SU-DHL-6 (cell line): ENCODE results near the gene CEACAM18.
"Not testable (repeated sequence)": the region's sequence is repeated elsewhere in the genome, so short reads cannot be mapped to it uniquely, and the experiment has no call there.

Experiments
- H2AFZ ChIP-seq: fragments of 200-600 bp; sonication (generic); 2 replicates; pipeline ENCODE4 v1.6.1; 2014; ENCODE audit warnings: low read depth, mild to moderate bottlenecking, moderate library complexity, mixed read lengths, antibody characterized with exemption, low read length; ENCODE audit not compliant: severe bottlenecking
- H3F3A ChIP-seq: fragments of 200-600 bp; shearing (Covaris generic); 2 replicates; pipeline ENCODE4 v1.6.0; 2016; ENCODE audit warnings: antibody characterized with exemption, mild to moderate bottlenecking; ENCODE audit not compliant: insufficient read depth
- H3K27ac ChIP-seq: fragments of 200-600 bp; sonication (generic); 2 replicates; pipeline ENCODE4 v1.5.1; 2016; ENCODE audit warnings: low read depth, mild to moderate bottlenecking, low read length, moderate library complexity, mixed read lengths
- H3K27me3 ChIP-seq: fragments of 200-600 bp; sonication (generic), shearing (Covaris generic); 2 replicates; pipeline ENCODE4 v1.6.0; 2014; ENCODE audit warnings: mild to moderate bottlenecking, low read length
- H3K36me3 ChIP-seq: fragments of 200-600 bp; sonication (generic); 2 replicates; pipeline ENCODE4 v1.6.1; 2014; ENCODE audit warnings: mild to moderate bottlenecking, low read length, mixed read lengths
- H3K4me2 ChIP-seq: fragments of 300-600, 200-600 bp; shearing (Covaris generic), sonication (generic); 2 replicates; pipeline ENCODE4 v1.6.0; 2014; ENCODE audit warnings: low read length, low read depth, mild to moderate bottlenecking; ENCODE audit not compliant: poor library complexity, severe bottlenecking
- H3K4me3 ChIP-seq: fragments of 200-600 bp; sonication (generic); 2 replicates; pipeline ENCODE4 v1.5.1; 2014; ENCODE audit warnings: antibody characterized with exemption, low read length, mild to moderate bottlenecking, mixed read lengths; ENCODE audit not compliant: insufficient read depth, poor library complexity, severe bottlenecking
- H3K79me2 ChIP-seq: fragments of 200-600 bp; sonication (generic); 2 replicates; pipeline ENCODE4 v1.6.1; 2014; ENCODE audit warnings: mild to moderate bottlenecking, low read length, moderate library complexity; ENCODE audit not compliant: insufficient read depth
- H3K9ac ChIP-seq: fragments of 200-600 bp; sonication (generic); 2 replicates; pipeline ENCODE4 v1.7.0; 2014; ENCODE audit warnings: mild to moderate bottlenecking, low read length
- H3K9me2 ChIP-seq: fragments of 200-600 bp; sonication (generic); replicated peaks from 2 replicates; pipeline ENCODE4 v1.6.1; 2014; ENCODE audit warnings: low read length; ENCODE audit not compliant: insufficient read depth
- H3K9me3 ChIP-seq: fragments of 200-600 bp; sonication (generic); 2 replicates; pipeline ENCODE4 v1.6.1; 2014; ENCODE audit warnings: low read length, mixed read lengths; ENCODE audit not compliant: insufficient read depth
- H4K20me1 ChIP-seq: fragments of 200-600 bp; sonication (generic); 2 replicates; pipeline ENCODE4 v1.6.1; 2014; ENCODE audit warnings: low read depth, mild to moderate bottlenecking, antibody characterized with exemption, low read length, moderate library complexity, mixed read lengths
- CTCF ChIP-seq: fragments of 200-600 bp; sonication (generic); IDR thresholded peaks from one replicate; pipeline ENCODE4 v1.5.1; 2017; ENCODE audit warnings: antibody characterized with exemption, mild to moderate bottlenecking, low read length, moderate library complexity; ENCODE audit not compliant: insufficient read depth, poor library complexity, severe bottlenecking
- EZH2phosphoT487 ChIP-seq: fragments of 200-600 bp; sonication (generic), shearing (Covaris generic); conservative IDR thresholded peaks from 2 replicates; pipeline ENCODE4 v1.6.1; 2018; ENCODE audit warnings: mild to moderate bottlenecking, antibody characterized with exemption, low read length, moderate library complexity, mixed read lengths

CEACAM18 gene

DNA sequence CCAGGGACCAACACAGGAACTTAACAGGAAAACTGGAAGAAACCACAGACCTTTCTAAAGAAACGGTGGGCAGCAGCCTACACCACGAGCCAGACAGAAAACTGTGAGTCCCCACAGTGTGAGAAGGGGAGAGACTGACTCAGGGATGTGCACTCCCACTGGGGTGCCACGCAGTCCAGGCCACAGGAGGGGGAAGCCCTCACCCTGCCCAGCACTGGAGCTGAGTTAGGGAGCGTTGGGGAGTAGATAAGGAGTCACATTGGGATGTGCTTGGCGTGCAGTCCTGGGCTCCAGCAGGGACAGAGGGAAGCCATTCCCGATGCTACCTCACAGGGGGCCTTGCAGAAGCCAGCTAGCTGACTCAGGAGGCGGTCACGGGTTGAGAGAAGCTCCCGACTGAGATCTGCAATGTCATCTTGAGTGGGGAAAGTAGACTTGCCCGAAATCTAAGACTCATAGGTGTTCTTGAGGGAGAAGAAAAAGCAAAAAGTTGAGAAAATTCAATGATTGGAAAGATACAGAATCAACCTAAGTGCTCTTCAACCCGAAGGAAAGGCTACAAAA is 37.4 kb upstream of the CEACAM18 start:
- TF ChIP-seq CTCF (no peak), EZH2phosphoT487 (no peak)
- H3K4me3 ChIP-seq = no peak overlapping the region
- H3K4me2 ChIP-seq = no peak overlapping the region
- no peak overlapping the region for H2AFZ ChIP-seq
- no peak overlapping the region for H3K27ac ChIP-seq
- no peaks in the 10 kb centered on the region for H3K9me3 ChIP-seq
- no peaks in the 10 kb centered on the region for H3K79me2 ChIP-seq
- H3K9me2 ChIP-seq = no peaks in the 10 kb centered on the region
- no peaks in the 10 kb centered on the region for H3K27me3 ChIP-seq
- no peaks in the 10 kb centered on the region for H3K36me3 ChIP-seq
- no peak overlapping the region for H3K9ac ChIP-seq
- H3F3A ChIP-seq = peaks cover 4% of the 10 kb centered on the region; the same call in 1 of the 2 replicates
- H4K20me1 ChIP-seq = no peaks in the 10 kb centered on the region

DNA sequence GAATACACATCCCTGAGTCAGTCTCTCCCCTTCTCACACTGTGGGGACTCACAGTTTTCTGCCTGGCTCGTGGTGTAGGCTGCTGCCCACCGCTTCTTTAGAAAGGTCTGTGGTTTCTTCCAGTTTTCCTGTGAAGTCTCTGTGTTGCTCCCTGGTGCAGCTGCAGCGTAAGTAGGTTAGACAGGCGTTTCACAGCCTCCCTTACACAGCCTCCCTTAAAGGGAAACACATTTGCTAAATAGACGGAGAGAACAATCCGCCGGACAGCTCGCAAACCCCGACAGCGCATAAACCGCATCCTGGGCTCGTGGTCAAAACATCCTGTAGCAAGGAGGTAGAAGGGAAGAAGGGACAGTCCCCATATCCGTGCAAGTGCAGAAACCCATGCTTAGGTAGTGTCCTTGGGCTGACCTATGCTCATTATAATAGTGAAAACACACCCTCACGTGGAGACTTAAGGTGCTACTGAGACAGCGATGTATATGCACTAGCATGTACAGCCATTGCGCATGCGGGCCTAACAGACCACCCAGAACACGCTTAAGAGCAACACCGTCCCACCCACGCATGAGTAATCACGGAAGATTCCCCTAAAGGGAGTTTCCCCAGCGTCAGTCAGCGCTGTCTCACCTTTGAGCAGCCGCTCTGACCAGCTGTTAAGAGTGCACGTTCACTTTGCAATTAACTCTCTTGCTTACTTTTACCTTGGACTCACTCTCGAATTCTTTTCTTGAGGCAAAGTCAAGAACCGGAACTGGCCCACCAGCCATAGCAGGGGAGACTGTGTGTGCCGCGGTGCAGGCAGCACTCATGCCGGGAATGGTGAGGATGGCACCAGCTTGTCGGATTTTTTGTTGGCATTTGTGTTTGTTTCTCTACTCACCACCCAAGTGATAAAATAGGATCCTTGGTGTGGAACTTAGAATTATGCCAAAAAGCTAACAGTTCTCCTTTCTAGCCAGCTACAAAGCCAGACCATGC is 36.6 kb upstream of the CEACAM18 start:
- H3F3A ChIP-seq = peaks cover 4% of the 10 kb centered on the region; the same call in 1 of the 2 replicates
- H3K27ac ChIP-seq = no peak overlapping the region
- H3K27me3 ChIP-seq = no peaks in the 10 kb centered on the region
- no peaks in the 10 kb centered on the region for H3K9me2 ChIP-seq
- no peak overlapping the region for H2AFZ ChIP-seq
- no peaks in the 10 kb centered on the region for H3K79me2 ChIP-seq
- H3K9me3 ChIP-seq = no peaks in the 10 kb centered on the region
- no peak for TF ChIP-seq CTCF
- no peak for TF ChIP-seq EZH2phosphoT487
- peak overlapping the region; percentile 49 for H3K4me2 ChIP-seq
- peak overlapping the region; percentile 25 for H3K4me3 ChIP-seq
- H4K20me1 ChIP-seq = no peaks in the 10 kb centered on the region
- peak overlapping the region; percentile 13; the same call in 1 of the 2 replicates for H3K9ac ChIP-seq
- no peaks in the 10 kb centered on the region for H3K36me3 ChIP-seq

GRCh38 chr19:51447510-51447909 is 30.8 kb upstream of the CEACAM18 start:
- H3K36me3 ChIP-seq, H3F3A ChIP-seq, H3K4me3 ChIP-seq, H2AFZ ChIP-seq, H3K27me3 ChIP-seq, H4K20me1 ChIP-seq, H3K9ac ChIP-seq, H3K4me2 ChIP-seq, H3K9me2 ChIP-seq, H3K9me3 ChIP-seq, H3K79me2 ChIP-seq, H3K27ac ChIP-seq: not testable (repeated sequence)

DNA sequence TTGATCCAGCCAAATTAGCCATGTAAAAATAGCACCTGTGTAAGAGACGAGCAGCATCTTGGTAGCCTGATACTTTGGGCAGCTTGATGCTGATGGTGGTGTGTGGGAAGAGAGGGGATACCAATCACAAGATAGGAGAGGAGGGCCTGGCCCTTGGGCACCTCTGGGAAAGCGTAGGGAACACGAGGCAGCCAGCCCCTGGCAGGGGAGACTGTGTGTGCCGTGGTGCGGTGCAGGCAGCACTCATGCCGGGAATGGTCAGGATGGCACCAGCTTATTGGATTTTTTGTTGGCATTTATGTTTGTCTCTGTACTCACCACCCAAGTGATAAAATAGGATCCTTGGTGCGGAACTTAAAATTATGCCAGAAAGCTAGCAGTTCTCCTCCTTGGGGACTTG is 30.3 kb upstream of the CEACAM18 start:
- Histone ChIP-seq H4K20me1 (no peaks in the 10 kb centered on the region), H3K4me2 (no peak overlapping the region), H2AFZ (no peak overlapping the region), H3K9ac (no peak overlapping the region), H3K27me3 (no peaks in the 10 kb centered on the region), H3F3A (no peaks in the 10 kb centered on the region), H3K27ac (no peak overlapping the region), H3K9me3 (no peaks in the 10 kb centered on the region), H3K36me3 (no peaks in the 10 kb centered on the region), H3K4me3 (no peak overlapping the region), H3K9me2 (no peaks in the 10 kb centered on the region), H3K79me2 (no peaks in the 10 kb centered on the region)
- TF ChIP-seq CTCF (no peak), EZH2phosphoT487 (no peak)
